GM15510 (cell line): Measurements from ENCODE around the gene NR0B2.

Experiments
- POLR2A ChIP-seq: IDR thresholded peaks from 3 replicates; pipeline ENCODE4 v1.6.1; 2011; ENCODE audit warnings: borderline replicate concordance; ENCODE audit not compliant: insufficient read length; ENCODE audit errors: extremely low read depth

Gene NR0B2

GRCh38 chr1:26945728-26946127 is 32.0 kb upstream of the NR0B2 start:
- no peak for TF ChIP-seq POLR2A

- no peak for TF ChIP-seq POLR2A
Measured at GRCh38 chr1:26945138-26945537, 31.4 kb upstream of the NR0B2 start.

- no peak for TF ChIP-seq POLR2A
Measured at GRCh38 chr1:26942656-26943055, 28.9 kb upstream of the NR0B2 start.

GRCh38 chr1:26941311-26941710 is 27.5 kb upstream of the NR0B2 start:
- TF ChIP-seq POLR2A = no peak

GRCh38 chr1:26938659-26939025 is 24.9 kb upstream of the NR0B2 start:
- no peak for TF ChIP-seq POLR2A

- no peak for TF ChIP-seq POLR2A
Measured at GRCh38 chr1:26938004-26938658, 24.4 kb upstream of the NR0B2 start.

GRCh38 chr1:26936823-26937222 is 23.0 kb upstream of the NR0B2 start:
- TF ChIP-seq POLR2A = no peak

- no peak for TF ChIP-seq POLR2A
Measured at GRCh38 chr1:26932531-26932930, 18.8 kb upstream of the NR0B2 start.

GRCh38 chr1:26923711-26924110 is 9.9 kb upstream of the NR0B2 start:
- no peak for TF ChIP-seq POLR2A

- no peak for TF ChIP-seq POLR2A
Measured at GRCh38 chr1:26922901-26923300, 9.1 kb upstream of the NR0B2 start.

GRCh38 chr1:26922431-26922729 is 8.6 kb upstream of the NR0B2 start:
- no peak for TF ChIP-seq POLR2A

- peak; percentile 90 for TF ChIP-seq POLR2A
Measured at GRCh38 chr1:26921540-26922430, 8.0 kb upstream of the NR0B2 start, which contains the start of gene NUDC. TSS of gene NUDC (plus strand) at chr1:26921743. CDS start at chr1:26921849, 106 bp downstream.

- no peak for TF ChIP-seq POLR2A
Measured at GRCh38 chr1:26921126-26921539, 7.4 kb upstream of the NR0B2 start.

GRCh38 chr1:26915204-26915842 is 1.5 kb upstream of the NR0B2 start:
- TF ChIP-seq POLR2A = no peak

- no peak for TF ChIP-seq POLR2A
Measured at GRCh38 chr1:26913389-26913753, 404 bp downstream of the NR0B2 start.

GRCh38 chr1:26912147-26912490 is 1.7 kb downstream of the NR0B2 start:
- TF ChIP-seq POLR2A = no peak

GRCh38 chr1:26911399-26912146 is 2.2 kb downstream of the NR0B2 start:
- no peak for TF ChIP-seq POLR2A
